CD4-positive, alpha-beta T cell treated with Interleukin-6 for 4 hours (primary cell): Measurements from ENCODE around the gene YPEL3.
"Not testable (repeated sequence)": the region's sequence is repeated elsewhere in the genome, so short reads cannot be mapped to it uniquely, and the experiment has no call there.

Experiments
- DNase-seq: peaks from one replicate; pipeline ENCODE4 v3.0.0-alpha.2; 2020; ENCODE audit warnings: mixed read lengths

The YPEL3 gene

GRCh38 chr16:30116291-30117207, 20.5 kb upstream of the YPEL3 start:
- no peak for DNase-seq

- peak; percentile 65 for DNase-seq
These were observed 19.2 kb upstream of the YPEL3 start for GRCh38 chr16:30115238-30115637.

- DNase-seq, result not testable (repeated sequence)
These were observed 18.8 kb upstream of the YPEL3 start for GRCh38 chr16:30114833-30115232.

- no peak for DNase-seq
These were observed 18.4 kb upstream of the YPEL3 start for GRCh38 chr16:30114411-30114810.

- no peak for DNase-seq
These were observed 17.8 kb upstream of the YPEL3 start for GRCh38 chr16:30113711-30114333.

GRCh38 chr16:30113031-30113710, 17.2 kb upstream of the YPEL3 start, which contains the start of gene GDPD3:
Gene GDPD3, minus strand, starts transcription at chr16:30113537. Its CDS starts 59 bp downstream, at chr16:30113478.
- DNase-seq, result no peak

GRCh38 chr16:30112197-30113030, 16.4 kb upstream of the YPEL3 start:
- DNase-seq, result peak; percentile 74

- DNase-seq, result no peak
These were observed 14.6 kb upstream of the YPEL3 start for GRCh38 chr16:30110661-30111060.

- no peak for DNase-seq
These were observed 12.2 kb upstream of the YPEL3 start for GRCh38 chr16:30108059-30108850.

GRCh38 chr16:30104492-30104891, 8.5 kb upstream of the YPEL3 start:
- DNase-seq, result no peak

- no peak for DNase-seq
These were observed 8.1 kb upstream of the YPEL3 start for GRCh38 chr16:30104090-30104489.

GRCh38 chr16:30096862-30097563, 1.0 kb upstream of the YPEL3 start:
- peak; percentile 22 for DNase-seq

GRCh38 chr16:30095166-30096078, 591 bp downstream of the YPEL3 start:
- peak; percentile 42 for DNase-seq

- no peak for DNase-seq
These were observed 1.4 kb downstream of the YPEL3 start for GRCh38 chr16:30094541-30095165.

- DNase-seq, result peak; percentile 61
These were observed 3.5 kb downstream of the YPEL3 start for GRCh38 chr16:30092373-30093010.

- peak; percentile 94 for DNase-seq
These were observed 4.3 kb downstream of the YPEL3 start, which contains the start of gene TBX6 for GRCh38 chr16:30091474-30092372. Gene TBX6, minus strand, starts transcription at chr16:30091924. Its CDS starts 731 bp downstream, at chr16:30091193.

- DNase-seq, result no peak
These were observed 5.2 kb downstream of the YPEL3 start for GRCh38 chr16:30090610-30091331.
